Aorta (tissue), 5 donors: ENCODE measurements around the gene SRSF4. TPM values are rescaled to one million over a fixed set of nuclear protein-coding genes. Genes with fewer than 3 reads are reported as not detected.

ENCODE experiments used
- ATAC-seq: fragments of 200-7000 bp; cut with Tn5 transposase; one replicate; pipeline ENCODE4 v1.9.1; 2022; ENCODE audit warnings: moderate library complexity; ENCODE audit not compliant: low FRiP score
- DNase-seq, 2 donors: peaks; one replicate each; pipeline ENCODE4 v3.0.0-alpha.2; 2020
- H3K27ac ChIP-seq, 2 donors: one replicate each; pipeline ENCODE4 v1.5.1; 2013; ENCODE audit warnings: low read length in 2 of 2, mild to moderate bottlenecking in 2 of 2, moderate library complexity in 2 of 2, control low read depth in 1 of 2, inconsistent platforms in 1 of 2, low read depth in 1 of 2
- H3K27me3 ChIP-seq, 2 donors: one replicate each; pipeline ENCODE4 v1.6.1; 2013; ENCODE audit warnings: control low read depth in 1 of 2, low read length in 1 of 2, mild to moderate bottlenecking in 1 of 2, moderate library complexity in 1 of 2; ENCODE audit not compliant: insufficient read depth in 2 of 2, control insufficient read depth in 1 of 2
- H3K36me3 ChIP-seq, 2 donors: one replicate each; pipeline ENCODE4 v1.6.1; 2013; ENCODE audit warnings: control low read depth in 1 of 2, low read length in 1 of 2, mild to moderate bottlenecking in 1 of 2; ENCODE audit not compliant: insufficient read depth in 2 of 2, control insufficient read depth in 1 of 2
- H3K4me1 ChIP-seq, 2 donors: one replicate each; pipeline ENCODE4 v1.6.1; 2013; ENCODE audit warnings: low read length in 2 of 2, control low read depth in 1 of 2, mild to moderate bottlenecking in 1 of 2, moderate library complexity in 1 of 2; ENCODE audit not compliant: insufficient read depth in 2 of 2, control insufficient read depth in 1 of 2
- H3K4me3 ChIP-seq, 2 donors: one replicate each; pipeline ENCODE4 v1.5.1; 2013; ENCODE audit warnings: low read length in 2 of 2, control low read depth in 1 of 2, mild to moderate bottlenecking in 1 of 2
- H3K9me3 ChIP-seq: one replicate; pipeline ENCODE4 v1.6.1; 2013; ENCODE audit warnings: mild to moderate bottlenecking, low read length; ENCODE audit not compliant: control insufficient read depth
- WGBS, 2 donors: extraction: QIAGEN DNeasy Blood & Tissue Kit; methylation state at CpG; one replicate each; pipeline ENCODE4 v1.1.7; 2013; 5-methylcytosine and 5-hydroxymethylcytosine counted together
- intact Hi-C, 2 donors: fragments of 100-400 bp; cut with DNase I; formaldehyde crosslinking; loops; one replicate each; pipeline versions ENCODE4 v1.14.2 to v1.15.0; 2022
- polyA plus RNA-seq, 2 donors: library from polyadenylated mRNA; stranded (reverse); fragments of 200-250 nt; gene quantifications; one replicate each; pipeline ENCODE4 v1.2.3, GENCODE V29; 2013
- total RNA-seq, 2 donors: library from RNA; stranded (reverse); fragmentation: NEBNext Ultra II Directional; extraction: Animal tissue kit (Norgen Biotek cat#: 25700); gene quantifications; one replicate each; pipeline ENCODE4 v1.2.1, GENCODE V29; 2021
- donor health status: healthy with polysubstance abuse.
- donor health status: Bipolar disorder and iron deficiency.
- donor health status: DM: no; HTN: no; CAD: no.
- donor health status: DM: no; HTN: no; CAD: no.
- donor health status: DM: yes; HTN: yes; CAD: no.

The SRSF4 gene
- total and polyA plus RNA-seq, 4 donors = 57.6 to 85.6 (median 80.5) TPM

- intact Hi-C loops = no loop called here
Observed at GRCh38 chr1:29126198-29126597, 55.5 kb downstream of the SRSF4 start.

GRCh38 chr1:29125788-29126187, 55.9 kb downstream of the SRSF4 start:
- intact Hi-C loops = no loop called here
- DNase-seq (no peak), ATAC-seq (no peak)
- WGBS, 2 donors = 88 to 92% methylated on average over 6 of the region's 6 CpGs
- H3K9me3 ChIP-seq = no peaks in the 10 kb centered on the region
- peak overlapping the region in 1 of 2 donors; percentile 11 for H3K27ac ChIP-seq
- H3K36me3 ChIP-seq = no peaks in the 10 kb centered on the region
- H3K4me1 ChIP-seq = no peaks in the 10 kb centered on the region
- no peaks in the 10 kb centered on the region for H3K27me3 ChIP-seq
- no peak overlapping the region for H3K4me3 ChIP-seq

More at GRCh38 chr1:29126198-29126597, 55.5 kb downstream of the SRSF4 start:
- no peak overlapping the region for H3K27ac ChIP-seq
- WGBS, 2 donors = 94 to 96% methylated on average over 6 of the region's 6 CpGs
- DNase-seq (no peak), ATAC-seq (no peak)
- H3K4me3 ChIP-seq = no peak overlapping the region
- H3K27me3 ChIP-seq = no peaks in the 10 kb centered on the region
- no peaks in the 10 kb centered on the region for H3K4me1 ChIP-seq
- H3K9me3 ChIP-seq = no peaks in the 10 kb centered on the region
- no peaks in the 10 kb centered on the region for H3K36me3 ChIP-seq

- intact Hi-C loops = no loop called here
- peak overlapping the region in 1 of 2 donors; percentile 14 for H3K4me3 ChIP-seq
- H3K27ac ChIP-seq = peak overlapping the region; percentile 70 to 73
- 50 to 56% methylated on average over 14 of the region's 14 CpGs for WGBS, 2 donors
- ATAC-seq (no peak), DNase-seq (no peak)
- no peaks in the 10 kb centered on the region for H3K9me3 ChIP-seq
- no peaks in the 10 kb centered on the region for H3K4me1 ChIP-seq
- H3K27me3 ChIP-seq = no peaks in the 10 kb centered on the region
- no peaks in the 10 kb centered on the region for H3K36me3 ChIP-seq
Observed at GRCh38 chr1:29125237-29125641, 56.5 kb downstream of the SRSF4 start.

GRCh38 chr1:29124366-29125236, 57.1 kb downstream of the SRSF4 start:
- Histone ChIP-seq H3K4me1 (no peaks in the 10 kb centered on the region), H3K27me3 (no peaks in the 10 kb centered on the region), H3K36me3 (no peaks in the 10 kb centered on the region), H3K4me3 (peak overlapping the region; percentile 56 to 61), H3K27ac (peak overlapping the region; percentile 89 to 99), H3K9me3 (no peaks in the 10 kb centered on the region)
- 1 to 2% methylated on average over 59 to 85 of the region's 85 CpGs for WGBS, 2 donors
- DNase-seq (peak; percentile 89 to 96), ATAC-seq (peak; percentile 89)
- intact Hi-C loops = loop anchor here (5.0 kb wide), 3 partner anchors 58 to 237 kb away; partner anchors contain the start of gene SRSF4 (in 1 of the 2)

- 1% methylated on average over 37 to 46 of the region's 46 CpGs for WGBS, 2 donors
- Histone ChIP-seq H3K36me3 (no peaks in the 10 kb centered on the region), H3K27me3 (no peaks in the 10 kb centered on the region), H3K4me3 (peak within 1 kb of the TSS; percentile 56 to 61), H3K4me1 (no peaks in the 10 kb centered on the region), H3K27ac (peak within 1 kb of the TSS; percentile 89 to 99), H3K9me3 (no peaks in the 10 kb centered on the region)
- ATAC-seq (peak; percentile 62), DNase-seq (peak; percentile 54 to 83)
- intact Hi-C loops = loop anchor here (2.0 to 5.0 kb wide), 4 partner anchors 57 to 237 kb away; partner anchors contain the start of gene SRSF4 (in 2 of the 2)
Observed at GRCh38 chr1:29123887-29124365, 57.8 kb downstream of the SRSF4 start, which contains the start of gene TMEM200B. TMEM200B (minus strand) TSS chr1:29123903; CDS start chr1:29121828, 2,075 bp downstream.

GRCh38 chr1:29123053-29123886, 58.4 kb downstream of the SRSF4 start:
- peak; percentile 54 to 81 for DNase-seq
- peak; percentile 27 for ATAC-seq
- Histone ChIP-seq H3K9me3 (no peaks in the 10 kb centered on the region), H3K36me3 (no peaks in the 10 kb centered on the region), H3K27ac (peak overlapping the region; percentile 88 to 89), H3K4me3 (peak overlapping the region; percentile 56 to 61), H3K4me1 (no peaks in the 10 kb centered on the region), H3K27me3 (no peaks in the 10 kb centered on the region)
- WGBS, 2 donors = 1% methylated on average over 45 to 70 of the region's 70 CpGs
- intact Hi-C loops = loop anchor here (2.0 to 5.0 kb wide), 4 partner anchors 58 to 236 kb away; partner anchors contain the start of gene SRSF4 (in 2 of the 2)

GRCh38 chr1:29122682-29123052, 59.0 kb downstream of the SRSF4 start:
- DNase-seq (peak; percentile 88 to 94), ATAC-seq (peak; percentile 72)
- H3K4me1 ChIP-seq = no peaks in the 10 kb centered on the region
- no peaks in the 10 kb centered on the region for H3K9me3 ChIP-seq
- intact Hi-C loops = loop anchor here (2.0 to 5.0 kb wide), 4 partner anchors 58 to 235 kb away; partner anchors contain the start of gene SRSF4 (in 2 of the 2)
- WGBS, 2 donors = 1% methylated on average over 27 to 34 of the region's 34 CpGs
- H3K27me3 ChIP-seq = no peaks in the 10 kb centered on the region
- peak overlapping the region; percentile 88 to 89 for H3K27ac ChIP-seq
- peak overlapping the region; percentile 56 to 61 for H3K4me3 ChIP-seq
- H3K36me3 ChIP-seq = no peaks in the 10 kb centered on the region
